ENCODE measurements around the gene CD300E.

- TF ChIP-seq MAX (IDR thresholded peaks at IDR 0.05), result no peak
- no peak for TF ChIP-seq EZH2 (IDR thresholded peaks at IDR 0.05)
- no peak for TF ChIP-seq CTCF (IDR thresholded peaks at IDR 0.05 in 2 of 3, conservative IDR thresholded peaks at IDR 0.05 in 1 of 3; ENCODE audit: borderline replicate concordance in 1 of 3, insufficient read depth in 1 of 3, low read depth in 2 of 3, low read length in 2 of 3)
- no peak for TF ChIP-seq ZNF274 (IDR thresholded peaks at IDR 0.05; ENCODE audit: low read depth, low read length)
- TF ChIP-seq SP1 (IDR thresholded peaks at IDR 0.05; ENCODE audit: low read depth), result no peak
- no peak for TF ChIP-seq POLR2A (IDR thresholded peaks at IDR 0.05; ENCODE audit: borderline replicate concordance, extremely low read depth, insufficient read depth, insufficient read length)
- TF ChIP-seq JUND (IDR thresholded peaks at IDR 0.05), result no peak
- no peak for TF ChIP-seq CEBPB (IDR thresholded peaks at IDR 0.05; ENCODE audit: low read depth)
- no peak for TF ChIP-seq ELF1 (IDR thresholded peaks at IDR 0.05; ENCODE audit: borderline replicate concordance, low read depth)
Observed at GRCh38 chr17:74568106-74568873, 55.2 kb downstream of the CD300E start.

All from HCT116 (cell line).